GM23338 (cell line): ENCODE measurements around the gene ERP27. TPM values are rescaled to one million over a fixed set of nuclear protein-coding genes. Genes with fewer than 3 reads are reported as not detected.

Experiments
- ATAC-seq: fragments of 200-7000 bp; cut with Tn5 transposase; 3 replicates; pipeline ENCODE4 v1.9.1; 2020
- DNase-seq: peaks from one replicate; pipeline ENCODE4 v3.0.0-alpha.2; 2015; ENCODE audit warnings: low spot score
- H2AFZ ChIP-seq: fragments of 200-600 bp; sonication (generic); 2 replicates; pipeline ENCODE4 v1.8.0; 2016; ENCODE audit warnings: antibody characterized with exemption, mild to moderate bottlenecking, moderate library complexity
- H3F3A ChIP-seq: fragments of 200-600 bp; sonication (generic); replicated peaks from 2 replicates; pipeline ENCODE4 v1.8.0; 2017; ENCODE audit warnings: antibody characterized with exemption, mixed run types, low read depth
- H3K27ac ChIP-seq: fragments of 200-600 bp; sonication (generic); 2 replicates; pipeline ENCODE4 v1.6.1; 2016; ENCODE audit warnings: low read depth
- H3K27me3 ChIP-seq: fragments of 200-600 bp; sonication (generic); 2 replicates; pipeline ENCODE4 v1.8.0; 2016; ENCODE audit warnings: mild to moderate bottlenecking, mixed run types, moderate library complexity; ENCODE audit not compliant: insufficient read depth
- H3K36me3 ChIP-seq: fragments of 200-600 bp; sonication (generic); 2 replicates; pipeline ENCODE4 v1.8.0; 2016; ENCODE audit warnings: mild to moderate bottlenecking; ENCODE audit not compliant: insufficient read depth
- H3K4me1 ChIP-seq: fragments of 200-600 bp; sonication (generic); 2 replicates; pipeline ENCODE4 v1.8.0; 2016; ENCODE audit warnings: mild to moderate bottlenecking, moderate library complexity; ENCODE audit not compliant: insufficient read depth
- H3K4me2 ChIP-seq: fragments of 200-600 bp; sonication (generic); 2 replicates; pipeline ENCODE4 v1.7.1; 2017; ENCODE audit warnings: mixed run types
- H3K4me3 ChIP-seq: fragments of 200-600 bp; sonication (generic); 2 replicates; pipeline ENCODE4 v1.6.1; 2016; ENCODE audit warnings: mixed run types
- H3K79me2 ChIP-seq: fragments of 200-600 bp; sonication (generic); replicated peaks from 2 replicates; pipeline ENCODE4 v1.8.0; 2017; ENCODE audit warnings: mild to moderate bottlenecking; ENCODE audit not compliant: insufficient read depth
- H3K9me2 ChIP-seq: fragments of 200-600 bp; sonication (generic); 2 replicates; pipeline ENCODE4 v1.8.0; 2017; ENCODE audit not compliant: insufficient read depth
- H4K20me1 ChIP-seq: fragments of 200-600 bp; sonication (generic); replicated peaks from 2 replicates; pipeline ENCODE4 v1.8.0; 2017; ENCODE audit warnings: mild to moderate bottlenecking; ENCODE audit not compliant: insufficient read depth
- H3K27ac Mint-ChIP-seq: 2 replicates; pipeline ENCODE4 v1.8.0; 2020; ENCODE audit warnings: inconsistent platforms, mild to moderate bottlenecking, moderate library complexity, mixed read lengths
- H3K27me3 Mint-ChIP-seq: 3 replicates; pipeline ENCODE4 v1.8.0; 2022; ENCODE audit warnings: low read depth, mild to moderate bottlenecking, moderate library complexity, mixed read lengths, inconsistent platforms; ENCODE audit not compliant: insufficient read depth, poor library complexity
- H3K36me3 Mint-ChIP-seq: 3 replicates; pipeline ENCODE4 v1.8.0; 2021; ENCODE audit warnings: low read depth, mild to moderate bottlenecking, inconsistent platforms, moderate library complexity, mixed read lengths
- H3K4me1 Mint-ChIP-seq: 3 replicates; pipeline ENCODE4 v1.8.0; 2020; ENCODE audit warnings: mild to moderate bottlenecking, inconsistent platforms, mixed read lengths
- H3K4me3 Mint-ChIP-seq: 3 replicates; pipeline ENCODE4 v1.8.0; 2021; ENCODE audit warnings: moderate library complexity, mild to moderate bottlenecking, inconsistent platforms, mixed read lengths
- H3K9me3 Mint-ChIP-seq: 3 replicates; pipeline ENCODE4 v1.8.0; 2020; ENCODE audit warnings: moderate library complexity, mild to moderate bottlenecking, inconsistent platforms, mixed read lengths
- CREB1 ChIP-seq: fragments of 250-450 bp; sonication (Bioruptor Pico); IDR thresholded peaks from 2 replicates; pipeline ENCODE4 v1.5.0; 2020; ENCODE audit warnings: low read depth, mild to moderate bottlenecking, moderate library complexity
- CTCF ChIP-seq, 2 experiments: fragments of 200-600 bp in 1 of 2; sonication (generic) in 1 of 2; conservative IDR thresholded peaks; 2 replicates each; pipeline versions ENCODE4 v1.5.1 to v1.6.1; 2016 to 2017; ENCODE audit warnings: antibody characterized with exemption in 2 of 2, low read depth in 2 of 2, mild to moderate bottlenecking in 2 of 2, moderate library complexity in 1 of 2
- ETS1 ChIP-seq: IDR thresholded peaks from 2 replicates; pipeline ENCODE4 v1.6.1; 2016; ENCODE audit warnings: antibody characterized with exemption
- EZH2phosphoT487 ChIP-seq: fragments of 200-600 bp; sonication (generic); IDR thresholded peaks from one replicate; pipeline ENCODE4 v1.8.1; 2018; ENCODE audit warnings: antibody characterized with exemption; ENCODE audit not compliant: unreplicated experiment
- JUNB ChIP-seq: IDR thresholded peaks from one replicate; pipeline ENCODE4 v1.6.1; 2016; ENCODE audit warnings: antibody characterized with exemption; ENCODE audit not compliant: unreplicated experiment
- NANOG ChIP-seq: IDR thresholded peaks from 2 replicates; pipeline ENCODE4 v1.6.1; 2016; ENCODE audit warnings: antibody characterized with exemption, borderline replicate concordance
- POLR2AphosphoS5 ChIP-seq: IDR thresholded peaks from 2 replicates; pipeline ENCODE4 v1.6.1; 2016; ENCODE audit warnings: antibody characterized with exemption, low read depth
- REST ChIP-seq: IDR thresholded peaks from one replicate; pipeline ENCODE4 v1.6.1; 2018; ENCODE audit warnings: antibody characterized with exemption; ENCODE audit not compliant: unreplicated experiment
- STAT1 ChIP-seq: IDR thresholded peaks from one replicate; pipeline ENCODE4 v1.6.1; 2016; ENCODE audit warnings: antibody characterized with exemption; ENCODE audit not compliant: unreplicated experiment
- ZNF331 ChIP-seq: fragments of 250-450 bp; sonication (Bioruptor Pico); IDR thresholded peaks from 2 replicates; pipeline ENCODE4 v1.5.0; 2020; ENCODE audit warnings: low read depth, mild to moderate bottlenecking, moderate library complexity
- polyA plus RNA-seq: library from polyadenylated mRNA; unstranded; fragments of >200 nt; fragmentation: Nextera tagmentation; extraction: Ambion mirVana; gene quantifications from 2 replicates; pipeline ENCODE4 v1.2.1, GENCODE V29; 2016
- total RNA-seq: library from RNA; depleted of rRNA; stranded (reverse); fragments of >200 nt; shearing (Covaris generic); gene quantifications from 2 replicates; pipeline ENCODE4 v1.2.3, GENCODE V29; 2014

Gene ERP27
- total and polyA plus RNA-seq, 2 experiments from 2014 or later: not detected

- no peaks in the 10 kb centered on the region for H3K27me3 ChIP-seq
- ATAC-seq (no peak), DNase-seq (no peak)
- H3F3A ChIP-seq: no peaks in the 10 kb centered on the region
- no peak overlapping the region for H2AFZ ChIP-seq
- H3K79me2 ChIP-seq: no peaks in the 10 kb centered on the region
- no peaks in the 10 kb centered on the region for H4K20me1 ChIP-seq
- no peaks in the 10 kb centered on the region for H3K9me2 ChIP-seq
- Mint-ChIP-seq H3K4me3 (no peak overlapping the region), H3K4me1 (peaks cover 5% of the 10 kb centered on the region; the same call in 1 of the 3 replicates), H3K9me3 (no peaks in the 10 kb centered on the region), H3K36me3 (no peaks in the 10 kb centered on the region), H3K27ac (no peak overlapping the region), H3K27me3 (no peaks in the 10 kb centered on the region)
- no peak overlapping the region for H3K27ac ChIP-seq
- no peak overlapping the region for H3K4me3 ChIP-seq
- no peak overlapping the region for H3K4me2 ChIP-seq
- TF ChIP-seq STAT1: no peak
- no peak for TF ChIP-seq POLR2AphosphoS5
- no peak for TF ChIP-seq JUNB
- TF ChIP-seq ETS1: no peak
- no peak for TF ChIP-seq CREB1
- no peaks in the 10 kb centered on the region for H3K4me1 ChIP-seq
- no peaks in the 10 kb centered on the region for H3K36me3 ChIP-seq
Observed at GRCh38 chr12:14982991-14983390, 44.7 kb upstream of the ERP27 start.

- Mint-ChIP-seq H3K9me3 (no peaks in the 10 kb centered on the region), H3K4me1 (peaks cover 5% of the 10 kb centered on the region; the same call in 1 of the 3 replicates), H3K36me3 (no peaks in the 10 kb centered on the region), H3K27me3 (no peaks in the 10 kb centered on the region), H3K27ac (no peak overlapping the region), H3K4me3 (no peak overlapping the region)
- no peaks in the 10 kb centered on the region for H3K4me1 ChIP-seq
- no peaks in the 10 kb centered on the region for H3K9me2 ChIP-seq
- DNase-seq: no peak
- ATAC-seq: no peak
- no peaks in the 10 kb centered on the region for H3K27me3 ChIP-seq
- H3F3A ChIP-seq: no peaks in the 10 kb centered on the region
- no peak overlapping the region for H3K27ac ChIP-seq
- no peak overlapping the region for H3K4me3 ChIP-seq
- no peaks in the 10 kb centered on the region for H3K36me3 ChIP-seq
- no peaks in the 10 kb centered on the region for H3K79me2 ChIP-seq
- TF ChIP-seq CTCF (conservative IDR thresholded peaks at IDR 0.05; ENCODE audit: low read depth in 2 of 2) (no peak), POLR2AphosphoS5 (no peak), NANOG (no peak), JUNB (no peak), ZNF331 (no peak)
- H2AFZ ChIP-seq: no peak overlapping the region
- no peak overlapping the region for H3K4me2 ChIP-seq
- no peaks in the 10 kb centered on the region for H4K20me1 ChIP-seq
Observed at GRCh38 chr12:14982562-14982961, 44.2 kb upstream of the ERP27 start.

GRCh38 chr12:14981049-14981448 lies 42.7 kb upstream of the ERP27 start:
- Mint-ChIP-seq H3K36me3 (no peaks in the 10 kb centered on the region), H3K27ac (no peak overlapping the region; the same call in 1 of the 2 replicates), H3K9me3 (no peaks in the 10 kb centered on the region), H3K27me3 (no peaks in the 10 kb centered on the region), H3K4me1 (peaks cover 5% of the 10 kb centered on the region; the same call in 1 of the 3 replicates), H3K4me3 (no peak overlapping the region)
- Histone ChIP-seq H3K79me2 (no peaks in the 10 kb centered on the region), H3K4me3 (no peak overlapping the region), H3K27me3 (no peaks in the 10 kb centered on the region), H3K9me2 (no peaks in the 10 kb centered on the region), H3K4me2 (no peak overlapping the region), H4K20me1 (no peaks in the 10 kb centered on the region), H3F3A (no peaks in the 10 kb centered on the region), H2AFZ (no peak overlapping the region), H3K27ac (no peak overlapping the region), H3K4me1 (no peaks in the 10 kb centered on the region), H3K36me3 (no peaks in the 10 kb centered on the region)
- DNase-seq: no peak
- no peak for ATAC-seq
- TF ChIP-seq REST (no peak), ZNF331 (no peak), EZH2phosphoT487 (no peak), POLR2AphosphoS5 (no peak), ETS1 (no peak)
